Activated B cell treated with CpG ODN at 0.5 μM for 24 hours (primary cell): ENCODE results near the gene POLD4. TPM values are rescaled to one million over a fixed set of nuclear protein-coding genes. Genes with fewer than 3 reads are reported as not detected.
A peak's percentile ranks its signal among the peaks of the same experiment; 100 is the strongest.

Experiments used
- ATAC-seq: fragments of 200-7000 bp; cut with Tn5 transposase; one replicate; pipeline ENCODE4 v1.10.0; 2021; ENCODE audit warnings: low read depth, mild to moderate bottlenecking, moderate library complexity
- CTCF ChIA-PET: fragments of 350-600 bp; sonication (Branson Sonifier 250); formaldehyde crosslinking; loops from one replicate; lab custom pipeline; 2021; ENCODE audit warnings: antibody characterized with exemption; lab: Charles Lee
- POLR2A ChIA-PET: fragments of 350-600 bp; sonication (Branson Sonifier 250); formaldehyde crosslinking; loops from one replicate; lab custom pipeline; 2021; ENCODE audit warnings: antibody characterized with exemption; lab: Charles Lee
- DNase-seq: peaks from one replicate; pipeline ENCODE4 v3.0.0; 2022
- H3K27ac Mint-ChIP-seq: one replicate; pipeline ENCODE4 v1.8.0; 2020; ENCODE audit warnings: mixed read lengths
- H3K27me3 Mint-ChIP-seq: one replicate; pipeline ENCODE4 v1.8.0; 2021; ENCODE audit warnings: mixed read lengths
- H3K36me3 Mint-ChIP-seq: one replicate; pipeline ENCODE4 v1.8.0; 2021; ENCODE audit warnings: low read depth, mixed read lengths
- H3K4me1 Mint-ChIP-seq: one replicate; pipeline ENCODE4 v1.8.0; 2021; ENCODE audit warnings: mixed read lengths
- H3K4me3 Mint-ChIP-seq: one replicate; pipeline ENCODE4 v1.8.0; 2020; ENCODE audit warnings: mild to moderate bottlenecking, mixed read lengths
- H3K9me3 Mint-ChIP-seq: one replicate; pipeline ENCODE4 v1.8.0; 2020; ENCODE audit warnings: mixed read lengths
- intact Hi-C: fragments of 100-400 bp; cut with micrococcal nuclease; formaldehyde crosslinking; loops from one replicate; pipeline ENCODE4 v1.15.1; 2024
- total RNA-seq: library from RNA; stranded (reverse); gene quantifications from 2 replicates; pipeline ENCODE4 v1.2.3, GENCODE V29; 2022
- TF ChIP-seq, protein P1 (sequence below): fragments of 200-600 bp; IDR thresholded peaks from one replicate; pipeline ENCODE4 v1.8.0; 2022; ENCODE audit warnings: antibody characterized with exemption, mild to moderate bottlenecking

The POLD4 gene
- total RNA-seq, 1 donor from 2014 or later, result 166 TPM

GRCh38 chr11:67301313-67301921 is 51.9 kb downstream of the POLD4 start:
- ATAC-seq (no peak), DNase-seq (peak; percentile 7)
- H3K27me3 Mint-ChIP-seq, result no peaks in the 10 kb centered on the region
- peaks cover 50% of the 10 kb centered on the region for H3K36me3 Mint-ChIP-seq
- intact Hi-C loops, result no loop called here
- CTCF ChIA-PET, result no interaction called here
- POLR2A ChIA-PET, result interaction anchor here (1.0 to 1.4 kb wide), 3 partner anchors 13 to 33 kb away, joined by 3 to 4 read pairs (median 3); partner anchors contain the start of gene ANKRD13D
- H3K9me3 Mint-ChIP-seq, result peaks cover 4% of the 10 kb centered on the region
- H3K27ac Mint-ChIP-seq, result no peak overlapping the region
- H3K4me1 Mint-ChIP-seq, result peaks cover 3% of the 10 kb centered on the region
- TF ChIP-seq, protein P1, sequence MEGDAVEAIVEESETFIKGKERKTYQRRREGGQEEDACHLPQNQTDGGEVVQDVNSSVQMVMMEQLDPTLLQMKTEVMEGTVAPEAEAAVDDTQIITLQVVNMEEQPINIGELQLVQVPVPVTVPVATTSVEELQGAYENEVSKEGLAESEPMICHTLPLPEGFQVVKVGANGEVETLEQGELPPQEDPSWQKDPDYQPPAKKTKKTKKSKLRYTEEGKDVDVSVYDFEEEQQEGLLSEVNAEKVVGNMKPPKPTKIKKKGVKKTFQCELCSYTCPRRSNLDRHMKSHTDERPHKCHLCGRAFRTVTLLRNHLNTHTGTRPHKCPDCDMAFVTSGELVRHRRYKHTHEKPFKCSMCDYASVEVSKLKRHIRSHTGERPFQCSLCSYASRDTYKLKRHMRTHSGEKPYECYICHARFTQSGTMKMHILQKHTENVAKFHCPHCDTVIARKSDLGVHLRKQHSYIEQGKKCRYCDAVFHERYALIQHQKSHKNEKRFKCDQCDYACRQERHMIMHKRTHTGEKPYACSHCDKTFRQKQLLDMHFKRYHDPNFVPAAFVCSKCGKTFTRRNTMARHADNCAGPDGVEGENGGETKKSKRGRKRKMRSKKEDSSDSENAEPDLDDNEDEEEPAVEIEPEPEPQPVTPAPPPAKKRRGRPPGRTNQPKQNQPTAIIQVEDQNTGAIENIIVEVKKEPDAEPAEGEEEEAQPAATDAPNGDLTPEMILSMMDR, result no peak
- H3K4me3 Mint-ChIP-seq, result no peak overlapping the region

Other genes with a start within 250 kb of the POLD4 start
- gene KDM2A, start 234.3 kb downstream of the POLD4 start, total RNA-seq, result 141 and 160 TPM in 2 replicates
- 159 and 175 TPM in 2 replicates for gene GRK2, start 87.1 kb downstream of the POLD4 start, total RNA-seq
- gene ANKRD13D, start 64.2 kb downstream of the POLD4 start, total RNA-seq, result 97.2 and 116 TPM in 2 replicates
- 5.1 and 7.7 TPM in 2 replicates for gene SSH3, start 50.0 kb downstream of the POLD4 start, total RNA-seq
- 28.2 and 30.7 TPM in 2 replicates for gene CLCF1, start 20.1 kb upstream of the POLD4 start, total RNA-seq
- gene RAD9A, start 38.4 kb upstream of the POLD4 start, total RNA-seq, result 30.4 and 35.2 TPM in 2 replicates
- 349 and 354 TPM in 2 replicates for gene PPP1CA, start 48.3 kb upstream of the POLD4 start, total RNA-seq
- 158 and 163 TPM in 2 replicates for gene TBC1D10C, start 50.5 kb upstream of the POLD4 start, total RNA-seq
- gene CARNS1, start 62.1 kb upstream of the POLD4 start, total RNA-seq, result 5.7 and 6.3 TPM in 2 replicates
- 66.9 and 74.5 TPM in 2 replicates for gene RPS6KB2, start 74.9 kb upstream of the POLD4 start, total RNA-seq
- 328 and 347 TPM in 2 replicates for gene PTPRCAP, start 84.1 kb upstream of the POLD4 start, total RNA-seq
- 34.0 and 39.7 TPM in 2 replicates for gene CORO1B, start 89.9 kb upstream of the POLD4 start, total RNA-seq
- not detected in 2 replicates for gene GPR152, start 99.2 kb upstream of the POLD4 start, total RNA-seq
- gene CABP4, start 101.8 kb upstream of the POLD4 start, total RNA-seq, result 2.1 and 3.0 TPM in 2 replicates
- 76.0 and 83.5 TPM in 2 replicates for gene TMEM134, start 115.7 kb upstream of the POLD4 start, total RNA-seq
- gene AIP, start 129.5 kb upstream of the POLD4 start, total RNA-seq, result 108 and 114 TPM in 2 replicates
- 103 and 111 TPM in 2 replicates for gene PITPNM1, start 151.8 kb upstream of the POLD4 start, total RNA-seq
- 67.1 and 68.5 TPM in 2 replicates for gene CDK2AP2, start 154.6 kb upstream of the POLD4 start, total RNA-seq
- not detected in 2 replicates for gene CABP2, start 169.9 kb upstream of the POLD4 start, total RNA-seq
- gene GSTP1, start 230.3 kb upstream of the POLD4 start, total RNA-seq, result 331 and 362 TPM in 2 replicates